Panc1 (cell line): ENCODE measurements around the gene SLC27A2. TPM values are rescaled to one million over a fixed set of nuclear protein-coding genes. Genes with fewer than 3 reads are reported as not detected.

Source experiments
- ATAC-seq: fragments of 200-7000 bp; cut with Tn5 transposase; 2 replicates; pipeline ENCODE4 v1.9.1; 2020; ENCODE audit warnings: mild to moderate bottlenecking, moderate library complexity
- BruUV-seq: library from RNA; stranded (reverse); fragments of 400-500 nt; replicated peaks from 2 replicates; lab custom pipeline; 2021; lab: Mats Ljungman, UMichigan
- CTCF ChIA-PET: fragments of 300-600 bp; sonication (Branson Sonifier 250); formaldehyde crosslinking; loops from one replicate; lab custom pipeline; 2022; ENCODE audit warnings: antibody characterized with exemption; lab: Charles Lee
- POLR2A ChIA-PET: fragments of 300-600 bp; sonication (Branson Sonifier 250); formaldehyde crosslinking; loops from one replicate; lab custom pipeline; 2022; ENCODE audit warnings: antibody characterized with exemption; lab: Charles Lee
- DNase-seq: peaks from one replicate; pipeline ENCODE4 v3.0.0-alpha.2; 2010; ENCODE audit warnings: low read depth, low spot score
- H3K27ac ChIP-seq: 2 replicates; pipeline ENCODE4 v1.5.1; 2011; ENCODE audit warnings: mild to moderate bottlenecking, low read length, inconsistent platforms
- H3K27me3 ChIP-seq: fragments of 200-500 bp; sonication (Bioruptor generic); 2 replicates; pipeline ENCODE4 v1.6.0; 2014; ENCODE audit warnings: low read length, inconsistent platforms; ENCODE audit not compliant: control insufficient read depth, insufficient read depth
- H3K36me3 ChIP-seq: fragments of 200-500 bp; sonication (Bioruptor generic); 2 replicates; pipeline ENCODE4 v1.5.1; 2014; ENCODE audit warnings: inconsistent platforms, mild to moderate bottlenecking, low read length, moderate library complexity; ENCODE audit not compliant: control insufficient read depth, insufficient read depth
- H3K4me1 ChIP-seq: 2 replicates; pipeline ENCODE4 v1.5.1; 2011; ENCODE audit warnings: inconsistent platforms, mild to moderate bottlenecking, low read length, moderate library complexity; ENCODE audit not compliant: control insufficient read depth, insufficient read depth
- H3K4me3 ChIP-seq, 2 experiments: 2 replicates each; pipeline ENCODE4 v1.5.1; 2011 to 2012; ENCODE audit warnings: low read depth in 2 of 2, low read length in 2 of 2, mild to moderate bottlenecking in 2 of 2, inconsistent platforms in 1 of 2, moderate library complexity in 1 of 2
- H3K9me3 ChIP-seq: fragments of 200-500 bp; sonication (Bioruptor generic); 2 replicates; pipeline ENCODE4 v1.5.1; 2014; ENCODE audit warnings: low read depth, mild to moderate bottlenecking, inconsistent platforms, low read length, moderate library complexity; ENCODE audit not compliant: control insufficient read depth, insufficient read depth
- CTCF ChIP-seq: fragments of 450-650 bp; IDR thresholded peaks from 2 replicates; pipeline ENCODE4 v1.5.1; 2017; ENCODE audit warnings: mild to moderate bottlenecking
- POLR2AphosphoS5 ChIP-seq: IDR thresholded peaks from 2 replicates; pipeline ENCODE4 v1.6.1; 2012; ENCODE audit warnings: mild to moderate bottlenecking, low read depth, low read length, moderate library complexity
- REST ChIP-seq, 2 experiments: IDR thresholded peaks; 2 replicates each; pipeline ENCODE4 v1.6.1; 2011 to 2012; ENCODE audit warnings: low read depth in 2 of 2, control low read depth in 1 of 2, low read length in 1 of 2, mild to moderate bottlenecking in 1 of 2, moderate library complexity in 1 of 2; ENCODE audit not compliant: insufficient read depth in 1 of 2
- SIN3A ChIP-seq: IDR thresholded peaks from 2 replicates; pipeline ENCODE4 v1.6.1; 2012; ENCODE audit warnings: low read depth, mild to moderate bottlenecking, low read length, moderate library complexity, borderline replicate concordance; ENCODE audit not compliant: insufficient read depth
- TCF7L2 ChIP-seq: IDR thresholded peaks from 2 replicates; pipeline ENCODE4 v1.6.1; 2011; ENCODE audit warnings: mild to moderate bottlenecking, low read depth, low read length, inconsistent platforms
- in situ Hi-C: cut with HindIII; loops from 2 replicates; pipeline ENCODE4 v1.10.0; 2016; ENCODE audit warnings: low sequenced_read_pairs, low pct_unique_long_range_greater_than_20kb
- intact Hi-C: fragments of 100-400 bp; cut with micrococcal nuclease; formaldehyde crosslinking; loops from one replicate; pipeline ENCODE4 v1.10.0; 2022; ENCODE audit not compliant: unreplicated experiment
- total RNA-seq: library from RNA; stranded (reverse); gene quantifications from one replicate; pipeline ENCODE4 v1.2.1, GENCODE V29; 2021; ENCODE audit not compliant: unreplicated experiment

The SLC27A2 gene
- total RNA-seq, 1 experiment from 2014 or later, result 0.18 TPM

- no peak for TF ChIP-seq REST (IDR thresholded peaks at IDR 0.05; ENCODE audit: insufficient read depth in 1 of 2, low read depth in 2 of 2, low read length in 1 of 2)
- TF ChIP-seq SIN3A, result no peak
- no peak for TF ChIP-seq POLR2AphosphoS5
- TF ChIP-seq TCF7L2, result no peak
- no peak for TF ChIP-seq CTCF
- intact Hi-C loops, result no loop called here
Measured at GRCh38 chr15:50257332-50257731, 75.3 kb downstream of the SLC27A2 start.

GRCh38 chr15:50257924-50258323 lies 75.9 kb downstream of the SLC27A2 start:
- Histone ChIP-seq H3K27ac (no peak overlapping the region), H3K27me3 (peaks cover 5% of the 10 kb centered on the region), H3K4me3 (no peak overlapping the region), H3K4me1 (no peaks in the 10 kb centered on the region), H3K36me3 (no peaks in the 10 kb centered on the region), H3K9me3 (no peaks in the 10 kb centered on the region)
- no peak for DNase-seq
- TF ChIP-seq POLR2AphosphoS5 (no peak), SIN3A (no peak), TCF7L2 (no peak), REST (IDR thresholded peaks at IDR 0.05; ENCODE audit: insufficient read depth in 1 of 2, low read depth in 2 of 2, low read length in 1 of 2) (no peak)
- BruUV-seq, result no TSS peak
- no peak for ATAC-seq
- POLR2A ChIA-PET, result no interaction called here
- CTCF ChIA-PET, result no interaction called here
- intact Hi-C loops, result no loop called here
- in situ Hi-C loops, result no loop called here

More at GRCh38 chr15:50257332-50257731, 75.3 kb downstream of the SLC27A2 start:
- Histone ChIP-seq H3K4me1 (no peaks in the 10 kb centered on the region), H3K27me3 (peaks cover 5% of the 10 kb centered on the region), H3K9me3 (no peaks in the 10 kb centered on the region), H3K4me3 (no peak overlapping the region), H3K36me3 (no peaks in the 10 kb centered on the region), H3K27ac (no peak overlapping the region)
- ATAC-seq, result no peak
- DNase-seq, result no peak
- ChIA-PET POLR2A (no interaction called here), CTCF (no interaction called here)
- BruUV-seq, result no TSS peak
- in situ Hi-C loops, result no loop called here
